HG03442 (cell line): ENCODE data around the gene LMO7.

Source experiments
- ATAC-seq: cut with Tn5 transposase; IDR thresholded peaks from one replicate; pipeline ENCODE4 v1.9.1; 2021; ENCODE audit warnings: mild to moderate bottlenecking, moderate library complexity; ENCODE audit not compliant: unreplicated experiment

Gene LMO7

GRCh38 chr13:75876142-75877050 lies 240.3 kb downstream of the LMO7 start:
- ATAC-seq: peak; percentile 92

- ATAC-seq: no peak
These were observed 240.9 kb downstream of the LMO7 start for GRCh38 chr13:75877071-75877470.

- ATAC-seq: no peak
These were observed 243.5 kb downstream of the LMO7 start for GRCh38 chr13:75879656-75880055.

GRCh38 chr13:75881109-75881775 lies 245.1 kb downstream of the LMO7 start:
- ATAC-seq: no peak

GRCh38 chr13:75882261-75882660 lies 246.1 kb downstream of the LMO7 start:
- no peak for ATAC-seq

DNA sequence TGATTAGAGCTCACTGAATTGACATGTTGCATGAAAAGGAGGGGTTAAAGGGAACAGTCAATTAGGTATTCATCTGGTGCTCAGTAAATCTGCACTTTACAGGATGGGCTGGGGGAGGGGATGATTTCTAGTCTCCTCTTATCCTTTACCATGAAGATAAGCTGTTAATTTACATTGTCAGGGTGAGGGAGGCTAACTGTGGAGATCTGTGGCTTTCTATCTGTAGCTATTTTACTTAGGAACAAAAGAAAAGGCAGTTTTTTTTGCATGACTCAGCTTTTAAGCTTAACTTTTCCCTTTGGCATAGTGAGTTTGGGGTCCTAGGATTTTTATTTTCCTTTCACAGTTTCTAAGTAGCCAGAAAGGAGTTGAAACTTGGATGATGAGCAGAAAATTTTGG lies 253.3 kb downstream of the LMO7 start:
- no peak for ATAC-seq

DNA sequence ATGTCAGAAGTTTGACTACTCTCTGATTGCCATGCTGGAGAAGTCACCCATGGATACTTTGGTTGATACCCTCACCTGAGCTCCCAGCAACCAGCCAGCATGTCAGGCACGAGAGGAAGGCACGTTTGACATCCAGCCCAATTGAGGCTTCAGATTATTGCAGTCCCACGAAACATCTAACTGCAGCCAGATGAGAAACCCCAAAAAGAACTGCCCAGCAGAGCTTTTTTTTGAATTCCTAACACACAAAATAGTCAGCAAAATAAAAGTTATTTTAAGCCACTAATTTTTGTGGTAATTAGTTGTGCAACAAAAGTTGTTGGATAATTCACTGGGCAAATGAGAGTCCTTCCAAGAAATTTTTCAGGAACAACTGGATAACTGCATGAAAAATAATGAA lies 259.0 kb downstream of the LMO7 start:
- no peak for ATAC-seq

DNA sequence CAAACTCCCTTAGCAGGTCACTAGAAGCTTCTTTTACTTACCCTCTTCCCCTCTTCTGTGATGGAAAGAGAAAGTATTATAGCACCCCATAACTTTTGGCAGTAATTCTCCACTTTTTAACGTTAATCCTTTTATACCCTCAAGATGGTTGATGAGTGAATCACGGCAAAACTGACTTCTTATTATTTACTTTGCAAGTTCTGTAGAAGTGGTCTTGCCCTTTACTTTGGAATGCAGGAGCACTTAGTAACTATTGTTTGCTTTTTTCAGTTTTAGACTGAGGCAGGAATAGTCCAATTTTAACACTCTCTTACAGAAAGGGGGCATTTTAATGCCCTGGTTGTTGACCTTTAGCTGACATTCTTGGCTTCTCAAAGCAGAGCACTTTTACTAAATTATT lies 260.1 kb downstream of the LMO7 start:
- no peak for ATAC-seq

DNA sequence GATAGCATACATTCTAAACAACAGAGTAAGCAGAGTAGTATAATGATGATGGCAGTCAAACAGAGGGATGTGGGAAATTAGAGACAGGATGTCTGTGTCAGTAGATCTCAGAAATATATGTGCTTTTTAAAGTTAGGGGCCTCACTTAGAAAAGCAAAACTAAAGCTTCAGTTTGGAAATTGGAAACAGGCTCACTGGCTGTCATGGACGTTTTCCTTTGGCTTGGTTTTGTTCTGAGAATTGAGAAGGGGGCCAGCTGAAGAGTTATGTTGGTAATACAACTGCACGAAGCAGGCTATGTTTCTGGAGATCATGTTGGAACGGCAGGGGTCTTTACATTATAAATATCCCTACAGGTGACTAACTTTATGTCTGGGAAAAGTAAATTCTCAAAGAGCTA lies 261.3 kb downstream of the LMO7 start:
- no peak for ATAC-seq

- ATAC-seq: no peak
These were observed 265.4 kb downstream of the LMO7 start for GRCh38 chr13:75901501-75901900.

GRCh38 chr13:75902166-75903104 lies 266.3 kb downstream of the LMO7 start:
- no peak for ATAC-seq

DNA sequence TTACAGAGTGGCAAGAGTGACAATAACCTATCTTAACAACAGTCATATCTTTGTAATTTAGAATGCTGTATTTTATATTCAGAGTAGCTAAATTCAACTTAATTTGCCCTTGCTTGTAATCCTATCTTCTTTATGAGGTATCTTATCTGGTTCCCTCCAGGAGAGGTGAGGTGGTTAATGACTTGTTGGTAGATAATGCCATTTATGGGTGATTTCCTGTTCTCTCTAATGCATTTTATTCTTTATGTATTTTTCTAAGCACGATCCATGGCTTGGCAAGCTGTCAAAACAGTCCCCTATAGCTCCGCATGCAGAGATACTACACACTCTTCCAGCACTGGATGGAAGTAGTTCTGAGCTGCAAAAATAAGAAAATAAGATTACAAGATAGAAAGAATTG lies 267.9 kb downstream of the LMO7 start:
- no peak for ATAC-seq

DNA sequence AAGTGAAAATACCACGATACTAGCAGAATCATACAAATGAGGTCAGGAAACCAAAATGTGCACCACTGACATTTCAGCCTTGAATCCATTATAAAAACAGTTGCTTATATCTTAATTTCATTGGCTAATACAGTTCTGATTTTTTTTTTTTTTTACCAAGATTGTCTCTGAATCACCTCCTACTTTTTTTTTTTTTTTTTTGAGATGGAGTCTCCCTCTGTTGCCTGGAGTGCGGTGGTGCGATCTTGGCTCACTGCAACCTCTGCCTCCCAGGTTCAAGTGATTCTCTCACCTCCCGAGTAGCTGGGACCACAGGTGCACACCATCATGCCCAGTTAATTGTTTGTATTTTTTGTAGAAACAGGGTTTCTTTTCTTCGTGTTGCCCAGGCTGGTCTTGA lies 270.2 kb downstream of the LMO7 start:
- ATAC-seq: no peak

DNA sequence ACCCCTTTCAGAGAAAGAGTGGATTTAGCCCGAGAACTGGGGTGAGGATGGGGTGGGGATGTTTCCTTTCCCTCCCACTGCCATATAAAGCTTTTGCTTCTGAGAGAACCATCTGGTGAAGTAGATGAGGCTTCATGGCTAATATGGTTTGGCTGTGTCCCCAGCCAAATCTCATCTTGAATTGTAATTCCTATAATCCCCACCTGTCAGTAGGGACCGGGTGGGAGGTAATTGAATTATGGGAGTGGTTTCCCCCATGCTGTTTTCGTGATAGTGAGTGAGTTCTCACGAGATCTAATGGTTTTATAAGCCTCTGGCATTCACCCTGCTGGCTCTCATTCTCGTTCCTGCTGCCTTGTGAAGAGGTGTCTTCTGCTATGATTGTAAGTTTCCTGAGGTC lies 270.9 kb downstream of the LMO7 start:
- no peak for ATAC-seq

- ATAC-seq: no peak
These were observed 272.0 kb downstream of the LMO7 start for GRCh38 chr13:75908141-75908540.
